ENCODE measurements around the gene RCN2.
A peak's percentile ranks its signal among the peaks of the same experiment; 100 is the strongest.

RCN2 gene

GRCh38 chr15:76994496-76994895, 62.9 kb downstream of the RCN2 start:
- no peak for DNase-seq (ENCODE audit: low read depth in 2 of 2)

DNA sequence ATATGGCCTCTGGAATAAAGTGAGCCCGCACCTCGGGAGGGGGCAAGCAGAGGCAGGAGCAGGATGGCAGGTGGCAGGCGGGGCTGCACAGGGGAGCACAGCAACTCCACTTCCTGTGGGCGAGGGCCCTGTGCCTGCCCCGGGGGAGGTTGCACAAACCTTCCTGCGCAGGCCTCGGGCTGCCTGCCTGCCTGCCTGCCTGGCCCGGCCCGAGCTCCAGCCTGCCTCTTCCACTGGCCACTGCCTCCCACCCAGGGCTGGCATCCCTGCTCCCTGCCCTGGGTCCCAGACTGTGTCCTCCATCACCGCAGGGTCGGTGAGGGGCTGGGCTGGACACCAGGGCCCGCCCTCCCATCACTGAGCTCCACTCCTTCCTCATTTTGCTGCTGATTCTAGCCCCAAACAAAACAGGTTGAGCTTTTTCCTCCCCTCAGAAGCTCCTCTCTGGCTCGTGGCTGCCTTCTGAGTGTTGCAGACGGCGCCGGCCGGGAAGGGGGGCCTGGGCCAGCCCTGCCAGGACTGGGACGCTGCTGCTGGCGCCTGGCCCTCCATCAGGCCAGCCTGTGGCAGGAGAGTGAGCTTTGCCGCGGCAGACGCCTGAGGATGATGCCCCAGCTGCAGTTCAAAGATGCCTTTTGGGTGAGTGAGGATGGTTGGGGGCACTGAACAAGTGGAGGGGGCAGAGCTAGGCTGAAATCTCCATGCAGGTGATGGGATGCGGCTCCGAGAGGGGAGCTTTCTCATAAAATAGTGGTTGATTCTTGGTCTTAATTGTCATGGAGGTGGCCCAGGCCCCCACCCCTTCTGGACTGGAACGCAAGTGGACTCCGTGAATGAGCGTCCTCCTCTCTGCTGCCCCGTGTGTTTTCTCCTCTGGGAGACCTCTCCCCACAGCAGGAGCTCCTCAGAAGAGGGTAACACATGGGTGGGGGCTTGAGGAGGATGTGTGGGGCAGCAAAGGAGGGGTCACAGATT, 63.7 kb downstream of the RCN2 start, which contains the start of gene PSTPIP1:
PSTPIP1 (plus strand) TSS at position 156 of the 975 bp plus-strand sequence; CDS start at position 604, 448 bp downstream.
- DNase-seq (ENCODE audit: low read depth in 2 of 2): peak in 1 of 2 donors; percentile 41

DNA sequence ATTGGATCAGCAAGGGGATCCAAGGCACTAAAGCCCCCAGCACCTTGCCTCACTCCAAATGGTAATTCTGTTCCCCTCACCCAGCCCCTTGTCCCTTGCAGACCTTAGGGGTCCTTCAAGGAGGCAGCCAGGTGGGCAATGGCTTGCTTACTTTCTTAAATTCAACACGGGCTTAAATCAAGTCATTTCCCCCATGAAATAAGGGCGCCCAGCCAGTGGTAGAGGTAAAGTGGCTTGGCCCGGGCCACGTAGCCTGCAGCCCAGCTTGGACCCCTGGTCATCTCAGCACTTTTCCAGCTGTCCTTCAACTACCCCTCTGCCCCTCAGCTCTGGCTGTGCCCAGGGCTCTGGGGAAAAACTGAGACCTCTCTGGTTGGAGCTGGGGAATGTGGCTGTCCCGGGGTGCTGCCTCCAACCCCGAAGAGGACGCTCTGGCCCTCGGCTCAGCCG, 64.6 kb downstream of the RCN2 start:
- no peak for DNase-seq (ENCODE audit: low read depth in 2 of 2)

GRCh38 chr15:76996526-76997401, 65.2 kb downstream of the RCN2 start:
- peak; percentile 35 to 43 for DNase-seq (ENCODE audit: low read depth in 2 of 2)

GRCh38 chr15:76998663-76999285, 67.2 kb downstream of the RCN2 start:
- DNase-seq (ENCODE audit: low read depth in 2 of 2): no peak

GRCh38 chr15:76999996-77000395, 68.4 kb downstream of the RCN2 start:
- no peak for DNase-seq (ENCODE audit: low read depth in 2 of 2)

DNA sequence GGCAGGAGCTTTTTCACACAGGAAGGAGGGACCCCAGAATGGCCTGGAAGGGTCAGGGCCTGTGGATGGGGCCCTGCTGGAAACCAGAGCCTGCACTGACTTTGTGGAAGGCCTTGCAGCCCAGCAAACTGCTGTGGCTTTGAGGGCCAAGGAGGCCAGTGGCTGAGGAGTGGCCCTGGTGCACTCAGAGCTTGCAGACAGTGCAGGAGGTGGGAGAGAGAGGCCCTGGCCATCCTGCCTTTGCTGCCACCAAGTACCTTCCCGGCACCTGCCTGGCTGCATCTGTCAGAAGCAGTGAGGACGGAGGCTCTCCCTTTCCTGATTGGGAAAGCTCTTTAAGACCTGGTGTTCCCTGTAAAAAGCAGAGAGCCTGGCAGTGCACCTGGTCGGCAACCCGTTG, 69.8 kb downstream of the RCN2 start:
- DNase-seq (ENCODE audit: low read depth in 2 of 2): no peak

GRCh38 chr15:77001966-77002365, 70.4 kb downstream of the RCN2 start:
- no peak for DNase-seq (ENCODE audit: low read depth in 2 of 2)

- no peak for DNase-seq (ENCODE audit: low read depth in 2 of 2)
Observed at GRCh38 chr15:77002436-77002835, 70.9 kb downstream of the RCN2 start.

DNA sequence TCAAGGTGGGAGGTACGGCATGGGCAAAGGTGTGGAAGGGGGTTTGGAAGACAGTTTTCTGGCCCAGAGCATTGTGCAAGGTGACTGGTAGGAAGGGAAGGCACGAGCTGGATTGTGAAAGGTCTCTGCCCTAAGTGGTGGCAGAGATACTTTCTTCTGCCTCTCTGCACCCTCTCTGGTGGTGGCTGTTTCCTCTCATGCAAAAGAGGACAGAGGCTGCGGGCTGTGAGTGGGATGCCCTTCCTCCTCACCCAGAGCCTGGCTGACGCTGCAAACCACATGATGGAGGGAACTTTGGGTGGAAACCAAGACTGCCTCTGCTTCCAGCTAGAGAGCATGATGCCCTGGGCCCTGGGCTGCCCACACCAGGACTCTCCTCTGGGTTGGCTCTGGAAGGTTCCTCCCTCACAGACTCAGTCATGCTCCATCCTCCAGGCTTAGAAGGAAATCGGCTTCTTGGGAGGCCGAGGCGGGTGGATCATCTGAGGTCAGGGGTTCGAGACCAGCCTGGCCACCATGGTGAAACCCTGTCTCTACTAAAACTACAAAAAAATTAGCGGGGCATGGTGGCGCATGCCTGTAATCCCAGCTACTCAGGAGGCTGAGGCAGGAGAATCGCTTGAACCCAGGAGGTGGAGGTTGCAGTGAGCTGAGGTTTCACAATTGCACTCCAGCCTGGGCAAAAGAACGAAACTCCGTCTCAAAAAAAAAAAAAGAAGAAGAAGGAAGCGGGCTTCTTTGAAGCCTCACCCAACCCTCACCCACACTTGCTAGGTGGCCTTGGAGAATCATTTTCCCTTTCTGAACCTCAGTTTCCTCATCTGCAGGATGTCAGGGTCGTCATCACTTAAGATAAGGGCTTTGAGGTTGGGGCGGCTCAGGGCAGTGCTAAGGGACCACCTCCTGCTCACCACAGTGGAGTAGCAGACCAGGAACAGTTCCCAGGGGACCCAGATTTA, 71.7 kb downstream of the RCN2 start:
- DNase-seq (ENCODE audit: low read depth in 2 of 2): peak; percentile 39

All from stimulated activated CD8-positive, alpha-beta memory T cell treated with anti-CD3 and anti-CD28 coated beads, Interleukin-7, amount 100 ng/mL, for 1 hour (primary cell).